PC-3 (cell line): ENCODE data around the gene LAMA2. TPM values are rescaled to one million over a fixed set of nuclear protein-coding genes. Genes with fewer than 3 reads are reported as not detected.

Experiments
- ATAC-seq: fragments of 200-7000 bp; cut with Tn5 transposase; 2 replicates; pipeline ENCODE4 v1.9.1; 2020; ENCODE audit warnings: mild to moderate bottlenecking, moderate library complexity
- BruUV-seq: library from RNA; stranded (reverse); fragments of 400-500 nt; replicated peaks from 2 replicates; lab custom pipeline; 2021; lab: Mats Ljungman, UMichigan
- CTCF ChIA-PET: fragments of 300-600 bp; sonication (Branson Sonifier 250); formaldehyde crosslinking; loops from one replicate; lab custom pipeline; 2022; ENCODE audit warnings: antibody characterized with exemption; lab: Charles Lee
- POLR2A ChIA-PET: fragments of 300-600 bp; sonication (Branson Sonifier 250); formaldehyde crosslinking; loops from one replicate; lab custom pipeline; 2022; ENCODE audit warnings: antibody characterized with exemption; ENCODE audit not compliant: unreplicated experiment; lab: Charles Lee
- DNase-seq: peaks from one replicate; pipeline ENCODE4 v3.0.0-alpha.2; 2015
- H2AFZ ChIP-seq: fragments of 300-600 bp; sonication (generic); 2 replicates; pipeline ENCODE4 v1.6.0; 2016; ENCODE audit warnings: antibody characterized with exemption, low read length
- H3F3A ChIP-seq: fragments of 300-600 bp; sonication (generic); one replicate; pipeline ENCODE4 v1.6.0; 2017; ENCODE audit warnings: antibody characterized with exemption, low read length, control low read depth, mild to moderate bottlenecking; ENCODE audit not compliant: unreplicated experiment
- H3K27ac ChIP-seq: fragments of 300-600 bp; sonication (generic); 2 replicates; pipeline ENCODE4 v1.5.1; 2016; ENCODE audit warnings: mild to moderate bottlenecking, low read length
- H3K27me3 ChIP-seq: fragments of 300-600 bp; sonication (generic); 2 replicates; pipeline ENCODE4 v1.6.1; 2016; ENCODE audit warnings: low read length, mixed read lengths
- H3K36me3 ChIP-seq: fragments of 300-600 bp; sonication (generic); 2 replicates; pipeline ENCODE4 v1.6.1; 2016; ENCODE audit warnings: low read depth, mixed run types, low read length, mixed read lengths
- H3K4me1 ChIP-seq: fragments of 300-600 bp; sonication (generic); 2 replicates; pipeline ENCODE4 v1.5.1; 2016; ENCODE audit warnings: low read length; ENCODE audit not compliant: insufficient read depth
- H3K4me2 ChIP-seq: fragments of 300-600 bp; sonication (generic); 2 replicates; pipeline ENCODE4 v1.6.0; 2016; ENCODE audit warnings: low read length
- H3K4me3 ChIP-seq: fragments of 300-600 bp; sonication (generic); 2 replicates; pipeline ENCODE4 v1.5.1; 2016; ENCODE audit warnings: mild to moderate bottlenecking, low read length, mixed read lengths
- H3K79me2 ChIP-seq: fragments of 300-600 bp; sonication (generic); 2 replicates; pipeline ENCODE4 v1.6.1; 2017; ENCODE audit warnings: low read length, mixed read lengths
- H3K9ac ChIP-seq: fragments of 300-600 bp; sonication (generic); 2 replicates; pipeline ENCODE4 v1.6.0; 2016; ENCODE audit warnings: mild to moderate bottlenecking, low read length
- H3K9me2 ChIP-seq: fragments of 300-600 bp; sonication (generic); replicated peaks from 2 replicates; pipeline ENCODE4 v1.6.1; 2016; ENCODE audit warnings: mixed run types, low read length, mixed read lengths
- H3K9me3 ChIP-seq: fragments of 300-600 bp; sonication (generic); 2 replicates; pipeline ENCODE4 v1.6.1; 2016; ENCODE audit warnings: low read length, mixed read lengths
- H4K20me1 ChIP-seq: fragments of 300-600 bp; sonication (generic); 2 replicates; pipeline ENCODE4 v1.6.1; 2016; ENCODE audit warnings: low read length, mixed read lengths
- CTCF ChIP-seq: fragments of 300-600 bp; sonication (generic); conservative IDR thresholded peaks from 2 replicates; pipeline ENCODE4 v1.5.1; 2017; ENCODE audit warnings: antibody characterized with exemption, low read depth, mild to moderate bottlenecking, low read length
- EZH2 ChIP-seq: fragments of 300-600 bp; sonication (generic); IDR thresholded peaks from one replicate; pipeline ENCODE4 v1.6.1; 2017; ENCODE audit warnings: antibody characterized with exemption, mild to moderate bottlenecking, low read length; ENCODE audit not compliant: unreplicated experiment
- EZH2phosphoT487 ChIP-seq: fragments of 300-600 bp; sonication (generic); IDR thresholded peaks from 2 replicates; pipeline ENCODE4 v1.6.1; 2018; ENCODE audit warnings: mild to moderate bottlenecking, antibody characterized with exemption, low read length, borderline replicate concordance
- intact Hi-C: fragments of 100-400 bp; cut with micrococcal nuclease; formaldehyde crosslinking; loops from 2 replicates; pipeline ENCODE4 v1.9.0; 2023
- total RNA-seq: library from RNA; depleted of rRNA; stranded (reverse); fragments of >200 nt; gene quantifications from 2 replicates; pipeline ENCODE4 v1.2.3, GENCODE V29; 2014

LAMA2 gene
- total RNA-seq, 1 experiment from 2014 or later = 0.22 TPM

GRCh38 chr6:129331450-129332138 is 448.7 kb downstream of the LAMA2 start:
- Histone ChIP-seq H3F3A (no peaks in the 10 kb centered on the region), H3K9me2 (no peaks in the 10 kb centered on the region), H3K79me2 (no peaks in the 10 kb centered on the region), H4K20me1 (no peaks in the 10 kb centered on the region), H3K4me1 (peaks cover 9% of the 10 kb centered on the region; the same call in 1 of the 2 replicates), H3K36me3 (no peaks in the 10 kb centered on the region), H3K4me2 (peak overlapping the region; percentile 26; the same call in 1 of the 2 replicates), H3K9me3 (no peaks in the 10 kb centered on the region), H3K4me3 (no peak overlapping the region), H3K27me3 (no peaks in the 10 kb centered on the region), H3K9ac (no peak overlapping the region), H3K27ac (no peak overlapping the region), H2AFZ (no peak overlapping the region; the same call in 1 of the 2 replicates)
- ChIA-PET CTCF (no interaction called here), POLR2A (interaction anchor here (0.6 to 0.7 kb wide), 2 partner anchors 18 to 297 kb away, joined by 3 to 7 read pairs; no protein-coding TSS in a partner anchor)
- DNase-seq (peak; percentile 39), ATAC-seq (peak; percentile 54; the same call in 1 of the 2 replicates)
- BruUV-seq = no TSS peak
- TF ChIP-seq CTCF = no peak
- TF ChIP-seq EZH2 = no peak
- TF ChIP-seq EZH2phosphoT487 = no peak
- intact Hi-C loops = no loop called here

- BruUV-seq = no TSS peak
- Histone ChIP-seq H3K27ac (no peak overlapping the region), H3K9me3 (no peaks in the 10 kb centered on the region), H3K9me2 (no peaks in the 10 kb centered on the region), H3K4me2 (no peak overlapping the region), H3K4me3 (no peak overlapping the region), H3K9ac (no peak overlapping the region), H2AFZ (no peak overlapping the region), H3K27me3 (no peaks in the 10 kb centered on the region), H3F3A (no peaks in the 10 kb centered on the region), H4K20me1 (no peaks in the 10 kb centered on the region), H3K79me2 (no peaks in the 10 kb centered on the region), H3K36me3 (no peaks in the 10 kb centered on the region), H3K4me1 (peaks cover 9% of the 10 kb centered on the region; the same call in 1 of the 2 replicates)
- DNase-seq (no peak), ATAC-seq (no peak)
- TF ChIP-seq EZH2 = no peak
- no peak for TF ChIP-seq CTCF
- no peak for TF ChIP-seq EZH2phosphoT487
- intact Hi-C loops = no loop called here
- POLR2A ChIA-PET = no interaction called here
- CTCF ChIA-PET = no interaction called here
These were observed 452.9 kb downstream of the LAMA2 start for GRCh38 chr6:129335792-129336191.

GRCh38 chr6:129338683-129339082 is 455.7 kb downstream of the LAMA2 start:
- H3K27ac ChIP-seq = no peak overlapping the region
- ChIA-PET POLR2A (no interaction called here), CTCF (no interaction called here)
- no peaks in the 10 kb centered on the region for H3K9me2 ChIP-seq
- peaks cover 12% of the 10 kb centered on the region; the same call in 1 of the 2 replicates for H3K4me1 ChIP-seq
- H3K9me3 ChIP-seq = no peaks in the 10 kb centered on the region
- intact Hi-C loops = no loop called here
- H4K20me1 ChIP-seq = no peaks in the 10 kb centered on the region
- H3K27me3 ChIP-seq = no peaks in the 10 kb centered on the region
- H3K79me2 ChIP-seq = no peaks in the 10 kb centered on the region
- H2AFZ ChIP-seq = no peak overlapping the region
- no peak for ATAC-seq
- no peaks in the 10 kb centered on the region for H3F3A ChIP-seq
- no peak overlapping the region for H3K4me2 ChIP-seq
- no peaks in the 10 kb centered on the region for H3K36me3 ChIP-seq
- no TSS peak for BruUV-seq
- no peak for DNase-seq
- TF ChIP-seq EZH2phosphoT487 (no peak), CTCF (no peak), EZH2 (no peak)
- H3K4me3 ChIP-seq = no peak overlapping the region
- no peak overlapping the region for H3K9ac ChIP-seq
